Right atrium auricular region (tissue), 2 donors: ENCODE results near the gene CYP26C1. TPM values are rescaled to one million over a fixed set of nuclear protein-coding genes. Genes with fewer than 3 reads are reported as not detected.

ENCODE experiments used
- DNase-seq: peaks from one replicate; pipeline ENCODE4 v3.0.0-alpha.2; 2019; ENCODE audit warnings: low spot score
- H3K27ac ChIP-seq, 2 donors: fragments of 200-600 bp; sonication (generic); 1 replicate in 1 of 2; 2 replicates in 1 of 2; pipeline ENCODE4 v1.5.1; 2016 to 2019
- H3K27me3 ChIP-seq, 2 donors: fragments of 200-600 bp; sonication (generic); one replicate each; pipeline versions ENCODE4 v1.5.1 to v1.6.0; 2017 to 2019
- H3K36me3 ChIP-seq: fragments of 200-600 bp; sonication (generic); one replicate; pipeline ENCODE4 v1.5.1; 2016
- H3K4me1 ChIP-seq, 2 donors: fragments of 200-600 bp; sonication (generic); one replicate each; pipeline versions ENCODE4 v1.5.1 to v1.6.0; 2017 to 2019
- H3K4me3 ChIP-seq, 2 donors: fragments of 200-600 bp; sonication (generic); 1 replicate in 1 of 2; 2 replicates in 1 of 2; pipeline ENCODE4 v1.5.1; 2017 to 2019; ENCODE audit warnings: mild to moderate bottlenecking in 1 of 2, moderate library complexity in 1 of 2
- H3K9me3 ChIP-seq, 2 donors: fragments of 200-600 bp; sonication (generic); one replicate each; pipeline ENCODE4 v1.5.1; 2019
- CTCF ChIP-seq, 2 donors: fragments of 200-600 bp; sonication (generic); IDR thresholded peaks; one replicate each; pipeline ENCODE4 v1.5.1; 2019; ENCODE audit warnings: antibody characterized with exemption in 2 of 2
- total RNA-seq, 2 donors: library from RNA; depleted of rRNA; stranded (reverse); fragments of >200 nt; gene quantifications; one replicate each; pipeline ENCODE4 v1.1.0, GENCODE V29; 2016

The CYP26C1 gene
- total RNA-seq, 2 donors from 2014 or later: not detected

DNA sequence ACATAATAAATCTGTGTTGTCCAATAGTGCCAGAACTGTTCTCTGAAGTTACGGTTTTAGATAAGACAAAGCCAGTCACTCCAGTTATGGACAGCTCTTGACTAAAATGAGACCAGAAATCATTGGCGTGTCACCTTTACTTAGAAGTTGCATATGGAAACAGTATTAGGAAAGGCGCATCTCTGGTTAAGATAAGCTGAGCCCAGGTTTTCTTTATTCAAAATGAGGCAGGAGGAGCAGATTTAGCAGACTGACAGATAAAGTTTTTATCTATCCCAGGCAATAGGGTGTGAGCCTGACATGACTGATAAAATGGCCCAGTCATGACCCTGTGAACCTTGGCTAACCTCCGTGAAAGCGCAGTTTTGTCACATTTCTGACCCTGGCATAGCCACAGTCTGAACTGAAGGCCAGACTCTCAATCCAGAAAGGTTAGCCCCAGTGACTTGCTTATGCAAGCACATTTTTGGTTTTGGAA lies 17.3 kb downstream of the CYP26C1 start:
- Histone ChIP-seq H3K4me3 (no peak overlapping the region), H3K9me3 (no peaks in the 10 kb centered on the region), H3K27me3 (peaks cover 10 to 15% of the 10 kb centered on the region in 2 donors), H3K4me1 (peaks cover 0 to 25% of the 10 kb centered on the region in 2 donors), H3K36me3 (no peaks in the 10 kb centered on the region), H3K27ac (no peak overlapping the region)
- DNase-seq: peak; percentile 4
- TF ChIP-seq CTCF (IDR thresholded peaks at IDR 0.05): no peak

- Histone ChIP-seq H3K27ac (no peak overlapping the region), H3K27me3 (peaks cover under 1 to 6% of the 10 kb centered on the region in 2 donors), H3K4me1 (peaks cover 0 to 6% of the 10 kb centered on the region in 2 donors), H3K4me3 (no peak overlapping the region), H3K36me3 (no peaks in the 10 kb centered on the region), H3K9me3 (no peaks in the 10 kb centered on the region)
- DNase-seq: peak; percentile 42
- TF ChIP-seq CTCF (IDR thresholded peaks at IDR 0.05): no peak
Observed at GRCh38 chr10:93079663-93080349, 19.2 kb downstream of the CYP26C1 start.

DNA sequence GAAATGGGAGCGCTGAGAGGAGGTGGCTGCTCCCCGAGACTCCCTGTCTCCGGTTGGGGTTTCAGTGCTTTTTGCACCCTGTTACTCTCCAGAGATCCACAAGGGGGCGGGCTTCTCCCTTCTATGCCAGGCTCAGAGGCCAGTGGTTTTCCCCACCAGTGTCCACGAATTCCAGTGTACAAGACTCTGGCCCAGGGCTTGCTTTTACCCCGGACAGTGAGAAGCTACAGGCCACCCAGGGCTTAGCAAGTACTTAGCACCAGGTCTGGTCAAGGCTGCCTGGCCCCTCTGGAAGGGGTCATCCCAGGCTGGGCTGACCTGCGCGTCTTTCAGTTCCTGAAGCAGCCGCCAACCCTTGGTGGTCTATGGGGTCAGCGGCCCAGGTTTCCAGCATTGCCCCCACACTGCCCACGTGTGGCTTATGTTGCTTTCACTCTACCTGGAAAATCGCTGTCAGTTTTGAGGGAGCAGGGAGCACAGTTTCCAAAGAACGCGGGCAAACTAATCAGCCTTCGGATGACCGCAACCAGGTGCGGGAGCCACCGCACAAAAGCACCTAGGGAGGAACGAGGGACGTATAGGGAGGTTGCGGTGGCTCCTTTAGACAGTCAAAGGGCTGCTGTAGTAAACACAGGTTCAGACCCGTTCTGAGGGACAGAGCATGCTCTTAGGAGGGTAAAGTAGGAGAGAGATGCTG lies 19.9 kb downstream of the CYP26C1 start:
- H3K9me3 ChIP-seq: no peaks in the 10 kb centered on the region
- TF ChIP-seq CTCF (IDR thresholded peaks at IDR 0.05): peak; percentile 78 to 90
- no peaks in the 10 kb centered on the region for H3K4me1 ChIP-seq
- H3K36me3 ChIP-seq: no peaks in the 10 kb centered on the region
- no peaks in the 10 kb centered on the region for H3K27me3 ChIP-seq
- peak; percentile 61 for DNase-seq
- H3K4me3 ChIP-seq: no peak overlapping the region
- no peak overlapping the region for H3K27ac ChIP-seq

DNA sequence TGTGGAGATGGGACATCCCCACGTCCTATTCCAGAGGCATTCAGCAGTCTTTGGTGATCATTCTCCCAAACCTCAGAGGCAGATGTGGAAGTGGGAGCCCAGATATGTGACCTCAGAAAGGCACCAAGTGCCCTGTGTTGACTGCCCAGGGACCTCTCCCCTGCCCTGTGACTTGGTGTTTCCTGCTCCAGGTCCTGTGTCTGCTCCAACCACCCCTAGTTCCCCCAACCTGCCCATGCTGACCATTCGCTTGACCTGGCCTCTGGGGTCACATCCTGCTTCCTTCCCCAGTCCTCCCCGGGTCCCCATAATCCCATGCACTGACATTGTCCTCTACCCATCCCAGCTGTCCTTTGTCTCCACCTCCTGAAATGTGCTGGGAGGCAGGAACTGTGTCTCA lies 20.7 kb downstream of the CYP26C1 start:
- H3K27ac ChIP-seq: no peak overlapping the region
- DNase-seq: peak; percentile 34
- H3K27me3 ChIP-seq: no peaks in the 10 kb centered on the region
- no peaks in the 10 kb centered on the region for H3K36me3 ChIP-seq
- H3K9me3 ChIP-seq: no peaks in the 10 kb centered on the region
- no peak for TF ChIP-seq CTCF (IDR thresholded peaks at IDR 0.05)
- no peaks in the 10 kb centered on the region for H3K4me1 ChIP-seq
- H3K4me3 ChIP-seq: no peak overlapping the region

GRCh38 chr10:93081834-93082233 lies 21.2 kb downstream of the CYP26C1 start:
- no peaks in the 10 kb centered on the region for H3K36me3 ChIP-seq
- H3K9me3 ChIP-seq: no peaks in the 10 kb centered on the region
- H3K4me1 ChIP-seq: no peaks in the 10 kb centered on the region
- no peak overlapping the region for H3K4me3 ChIP-seq
- DNase-seq: peak; percentile 21
- no peak for TF ChIP-seq CTCF (IDR thresholded peaks at IDR 0.05)
- H3K27ac ChIP-seq: no peak overlapping the region
- no peaks in the 10 kb centered on the region for H3K27me3 ChIP-seq
